Measurements from ENCODE around the gene GCN1.

DNA sequence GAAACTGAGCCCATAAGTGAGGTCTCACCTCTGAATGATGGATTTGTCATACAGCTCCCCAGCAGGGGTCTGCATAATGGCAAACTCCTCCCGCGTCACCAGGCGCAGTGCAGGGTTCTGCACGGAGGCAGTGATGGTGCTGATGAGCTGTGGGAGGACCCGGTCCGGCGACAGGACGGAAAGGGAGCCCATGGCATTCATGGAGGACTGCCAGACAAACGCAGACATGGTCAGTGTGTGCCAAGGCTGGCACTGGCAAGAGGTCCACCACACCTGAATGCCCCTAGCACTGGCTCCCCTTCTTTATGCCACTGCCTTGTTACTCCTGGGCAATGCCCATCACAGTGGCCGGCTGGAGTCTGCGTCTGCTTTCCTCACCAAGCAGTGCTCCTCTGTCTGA lies 32.7 kb downstream of the GCN1 start:
- TF ChIP-seq, protein P1, sequence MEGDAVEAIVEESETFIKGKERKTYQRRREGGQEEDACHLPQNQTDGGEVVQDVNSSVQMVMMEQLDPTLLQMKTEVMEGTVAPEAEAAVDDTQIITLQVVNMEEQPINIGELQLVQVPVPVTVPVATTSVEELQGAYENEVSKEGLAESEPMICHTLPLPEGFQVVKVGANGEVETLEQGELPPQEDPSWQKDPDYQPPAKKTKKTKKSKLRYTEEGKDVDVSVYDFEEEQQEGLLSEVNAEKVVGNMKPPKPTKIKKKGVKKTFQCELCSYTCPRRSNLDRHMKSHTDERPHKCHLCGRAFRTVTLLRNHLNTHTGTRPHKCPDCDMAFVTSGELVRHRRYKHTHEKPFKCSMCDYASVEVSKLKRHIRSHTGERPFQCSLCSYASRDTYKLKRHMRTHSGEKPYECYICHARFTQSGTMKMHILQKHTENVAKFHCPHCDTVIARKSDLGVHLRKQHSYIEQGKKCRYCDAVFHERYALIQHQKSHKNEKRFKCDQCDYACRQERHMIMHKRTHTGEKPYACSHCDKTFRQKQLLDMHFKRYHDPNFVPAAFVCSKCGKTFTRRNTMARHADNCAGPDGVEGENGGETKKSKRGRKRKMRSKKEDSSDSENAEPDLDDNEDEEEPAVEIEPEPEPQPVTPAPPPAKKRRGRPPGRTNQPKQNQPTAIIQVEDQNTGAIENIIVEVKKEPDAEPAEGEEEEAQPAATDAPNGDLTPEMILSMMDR (IDR thresholded peaks at IDR 0.05), result no peak
- TF ChIP-seq POLR2A (IDR thresholded peaks at IDR 0.05) (no peak), POLR2AphosphoS5 (IDR thresholded peaks at IDR 0.05) (no peak), EP300 (IDR thresholded peaks at IDR 0.05) (no peak)

All from upper lobe of left lung (tissue), 4 donors.